Dermis microvascular lymphatic vessel endothelial cell (primary cell): ENCODE results near the gene IGSF21. TPM values are rescaled to one million over a fixed set of nuclear protein-coding genes. Genes with fewer than 3 reads are reported as not detected.
"Not testable (repeated sequence)": the region's sequence is repeated elsewhere in the genome, so short reads cannot be mapped to it uniquely, and the experiment has no call there.

Source experiments
- DNase-seq, 2 donors: peaks; one replicate each; pipeline versions ENCODE4 v3.0.0 to v3.0.0-alpha.2; 2010; ENCODE audit warnings: low read depth in 2 of 2
- total RNA-seq: library from RNA; depleted of rRNA; stranded (reverse); fragments of >200 nt; gene quantifications from 2 replicates; pipeline ENCODE4 v1.2.1, GENCODE V29; 2014

The IGSF21 gene
- total RNA-seq, 1 donor from 2014 or later, result not detected

GRCh38 chr1:18144916-18145647, 37.5 kb downstream of the IGSF21 start:
- no peak for DNase-seq

- no peak for DNase-seq
These were observed 38.4 kb downstream of the IGSF21 start for GRCh38 chr1:18145851-18146618.

GRCh38 chr1:18146886-18147285, 39.3 kb downstream of the IGSF21 start:
- DNase-seq, result no peak

- no peak for DNase-seq
These were observed 40.1 kb downstream of the IGSF21 start for GRCh38 chr1:18147672-18148071.

- no peak for DNase-seq
These were observed 40.9 kb downstream of the IGSF21 start for GRCh38 chr1:18148461-18148860.

GRCh38 chr1:18149027-18149641, 41.5 kb downstream of the IGSF21 start:
- DNase-seq, result no peak

- DNase-seq, result no peak
These were observed 44.0 kb downstream of the IGSF21 start for GRCh38 chr1:18151436-18152122.

- DNase-seq, result no peak
These were observed 47.0 kb downstream of the IGSF21 start for GRCh38 chr1:18154430-18155194.

GRCh38 chr1:18155881-18156385, 48.3 kb downstream of the IGSF21 start:
- DNase-seq, result no peak

- DNase-seq, result no peak
These were observed 49.8 kb downstream of the IGSF21 start for GRCh38 chr1:18157352-18157751.

GRCh38 chr1:18157968-18158367, 50.4 kb downstream of the IGSF21 start:
- DNase-seq, result no peak

GRCh38 chr1:18158714-18159113, 51.1 kb downstream of the IGSF21 start:
- DNase-seq, result no peak

GRCh38 chr1:18160290-18160942, 52.8 kb downstream of the IGSF21 start:
- DNase-seq, result no peak

- DNase-seq, result no peak
These were observed 54.1 kb downstream of the IGSF21 start for GRCh38 chr1:18161690-18162089.

- DNase-seq, result not testable (repeated sequence)
These were observed 58.0 kb downstream of the IGSF21 start for GRCh38 chr1:18165640-18166039.

- no peak for DNase-seq
These were observed 58.7 kb downstream of the IGSF21 start for GRCh38 chr1:18166341-18166740.

GRCh38 chr1:18166929-18167328, 59.3 kb downstream of the IGSF21 start:
- no peak for DNase-seq

- no peak for DNase-seq
These were observed 62.8 kb downstream of the IGSF21 start for GRCh38 chr1:18170444-18170843.

- DNase-seq, result no peak
These were observed 66.4 kb downstream of the IGSF21 start for GRCh38 chr1:18174037-18174436.

- DNase-seq, result no peak
These were observed 67.5 kb downstream of the IGSF21 start for GRCh38 chr1:18175051-18175450.
